RKO (cell line): ENCODE results near the gene TMEFF2.

Source experiments
- DNase-seq: peaks from one replicate; pipeline ENCODE4 v3.0.0-alpha.2; 2016; ENCODE audit warnings: low spot score

Gene TMEFF2

GRCh38 chr2:192067631-192068030 is 127.1 kb downstream of the TMEFF2 start:
- no peak for DNase-seq

DNA sequence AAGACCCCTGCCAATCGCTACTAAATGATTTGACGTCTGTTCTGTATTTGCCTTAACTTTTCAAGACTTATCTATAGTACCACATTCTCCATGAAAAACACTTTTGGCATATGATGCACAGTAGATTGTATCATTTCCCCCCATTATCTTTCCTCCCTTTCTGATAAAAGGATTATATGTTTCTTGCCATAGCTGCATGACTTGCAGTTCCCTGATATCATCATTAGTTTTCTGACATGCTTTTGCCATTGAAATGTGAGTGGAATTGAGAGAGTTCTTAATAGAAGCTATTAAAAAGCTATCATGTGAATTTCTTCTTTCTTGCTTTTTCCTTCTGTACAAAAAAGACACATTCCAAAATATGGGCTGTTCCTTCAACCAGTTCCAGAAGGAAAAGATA is 130.3 kb downstream of the TMEFF2 start:
- no peak for DNase-seq

DNA sequence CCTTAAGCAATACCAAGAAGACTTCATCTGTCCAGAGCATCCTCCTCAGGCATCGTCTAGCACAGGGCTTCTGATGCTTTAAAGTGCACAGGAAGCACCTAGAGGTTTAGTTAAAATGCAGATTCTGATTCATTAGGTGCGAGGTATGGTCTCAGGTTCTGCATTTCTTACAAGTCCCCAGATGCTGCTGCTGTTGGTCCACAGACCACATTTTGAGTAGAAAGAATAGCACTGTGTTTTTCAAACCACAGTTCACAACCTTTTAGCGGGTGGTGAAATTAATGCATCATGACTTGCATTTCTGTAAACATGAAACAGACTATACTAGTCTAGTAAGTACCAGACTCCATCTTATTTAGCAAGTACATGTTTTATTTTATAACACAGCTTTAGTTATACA is 134.6 kb downstream of the TMEFF2 start:
- DNase-seq, result no peak

DNA sequence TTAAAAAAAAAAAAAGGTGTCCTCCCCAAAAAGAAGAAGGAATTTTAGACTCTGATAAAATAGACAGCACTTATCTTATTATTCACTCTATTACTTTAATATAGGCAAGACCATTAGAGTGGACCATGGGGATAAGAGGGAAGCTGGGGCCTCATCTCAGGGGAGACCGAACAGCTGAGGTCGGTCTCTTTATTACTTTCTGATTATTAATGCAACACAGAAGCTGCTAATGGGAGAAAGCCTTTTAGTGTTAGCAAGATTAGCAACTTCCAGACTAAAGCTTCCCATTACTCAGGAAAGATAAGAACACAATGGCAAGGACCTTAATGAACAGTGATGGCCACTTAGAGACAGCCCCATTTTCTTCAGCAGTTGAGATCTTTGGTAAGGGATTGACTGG is 135.5 kb downstream of the TMEFF2 start:
- no peak for DNase-seq

GRCh38 chr2:192053921-192054320 is 140.8 kb downstream of the TMEFF2 start:
- DNase-seq, result no peak

DNA sequence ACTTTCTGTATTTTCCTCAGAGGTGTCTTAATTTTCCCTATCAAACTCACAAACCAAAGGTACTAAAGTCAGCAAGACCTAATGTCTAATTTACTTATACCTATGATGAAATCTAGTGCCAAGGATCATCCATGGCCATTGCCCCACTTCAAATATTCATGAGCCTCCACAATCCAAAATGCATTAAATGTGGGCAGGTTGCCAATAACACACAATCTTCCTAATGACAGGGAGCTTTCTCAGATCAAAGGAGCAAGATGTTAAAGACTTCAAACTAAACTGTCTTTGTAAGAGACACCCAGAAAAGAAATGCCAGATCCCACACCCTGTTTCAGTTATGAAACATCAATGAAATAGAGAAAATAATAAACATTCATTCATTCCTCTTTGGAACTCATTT is 143.2 kb downstream of the TMEFF2 start:
- no peak for DNase-seq

DNA sequence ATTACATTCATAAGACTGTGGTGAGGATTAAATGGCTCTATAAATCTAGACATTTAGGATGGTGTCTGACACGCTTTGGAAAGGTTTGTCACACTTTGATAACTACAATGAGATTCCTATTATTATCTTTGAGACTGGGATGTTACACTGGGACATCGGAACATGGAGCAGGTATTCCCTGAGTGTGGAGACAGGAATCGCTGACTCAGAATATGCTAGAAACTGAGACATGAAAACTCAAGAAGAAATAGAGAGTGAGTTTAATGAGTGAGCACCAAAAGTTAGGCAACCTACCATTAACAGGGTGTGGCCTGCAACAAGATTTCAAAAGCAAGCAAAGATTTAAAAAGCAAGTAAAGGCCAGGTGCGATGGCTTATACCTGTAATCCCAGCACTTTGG is 145.4 kb downstream of the TMEFF2 start:
- DNase-seq, result no peak

GRCh38 chr2:192047315-192048107 is 147.2 kb downstream of the TMEFF2 start:
- no peak for DNase-seq

- DNase-seq, result no peak
These were observed 150.2 kb downstream of the TMEFF2 start for GRCh38 chr2:192044496-192044895.

DNA sequence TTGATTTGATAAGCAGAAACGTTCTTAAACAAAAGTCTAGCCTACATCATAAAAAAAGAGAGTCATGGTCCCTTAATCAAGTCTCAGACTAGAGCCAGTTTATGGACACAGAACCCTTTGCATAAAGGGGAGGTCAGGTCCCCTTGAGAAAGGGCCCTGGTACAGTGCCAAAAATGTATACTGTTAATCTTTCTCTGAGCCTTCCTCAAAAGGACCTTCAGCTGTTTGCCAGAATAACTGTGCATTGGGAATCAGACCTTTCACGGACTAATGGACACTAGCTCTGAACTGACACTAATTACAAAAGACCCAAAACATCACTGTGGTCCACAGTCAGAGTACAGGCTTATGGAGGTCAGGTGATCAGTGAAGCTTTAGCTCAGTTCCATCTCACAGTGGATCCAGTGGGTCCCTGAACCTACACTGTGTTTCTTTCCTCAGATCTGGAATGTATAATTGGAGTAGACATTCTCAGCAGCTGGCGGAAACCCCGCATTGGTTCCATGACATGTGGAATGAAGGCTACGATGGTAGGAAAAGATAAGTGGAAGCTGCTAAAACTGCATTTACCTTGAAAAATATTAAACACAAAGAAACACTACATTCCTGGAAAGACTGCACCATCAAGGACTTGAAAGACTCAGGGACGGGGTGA is 151.4 kb downstream of the TMEFF2 start:
- DNase-seq, result no peak

DNA sequence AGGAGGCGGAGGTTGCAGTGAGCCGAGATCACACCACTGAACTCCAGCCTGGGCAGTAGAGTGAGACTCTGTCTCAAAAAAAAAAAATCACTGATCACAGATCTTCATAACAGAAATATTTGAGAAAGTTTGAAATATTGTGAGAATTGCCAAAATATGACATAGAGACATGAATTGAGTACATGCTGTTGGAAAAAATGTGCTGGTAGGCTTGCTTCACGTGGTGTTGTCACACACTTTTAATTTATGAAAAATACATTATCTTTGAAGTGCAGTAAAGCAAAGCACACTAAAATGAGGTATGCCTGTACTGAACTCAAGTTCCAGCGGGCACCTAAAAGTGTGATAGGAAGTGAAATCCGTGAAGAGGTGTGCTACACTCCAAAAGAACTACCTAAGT is 152.6 kb downstream of the TMEFF2 start:
- no peak for DNase-seq

GRCh38 chr2:192038110-192038509 is 156.6 kb downstream of the TMEFF2 start:
- DNase-seq, result no peak

DNA sequence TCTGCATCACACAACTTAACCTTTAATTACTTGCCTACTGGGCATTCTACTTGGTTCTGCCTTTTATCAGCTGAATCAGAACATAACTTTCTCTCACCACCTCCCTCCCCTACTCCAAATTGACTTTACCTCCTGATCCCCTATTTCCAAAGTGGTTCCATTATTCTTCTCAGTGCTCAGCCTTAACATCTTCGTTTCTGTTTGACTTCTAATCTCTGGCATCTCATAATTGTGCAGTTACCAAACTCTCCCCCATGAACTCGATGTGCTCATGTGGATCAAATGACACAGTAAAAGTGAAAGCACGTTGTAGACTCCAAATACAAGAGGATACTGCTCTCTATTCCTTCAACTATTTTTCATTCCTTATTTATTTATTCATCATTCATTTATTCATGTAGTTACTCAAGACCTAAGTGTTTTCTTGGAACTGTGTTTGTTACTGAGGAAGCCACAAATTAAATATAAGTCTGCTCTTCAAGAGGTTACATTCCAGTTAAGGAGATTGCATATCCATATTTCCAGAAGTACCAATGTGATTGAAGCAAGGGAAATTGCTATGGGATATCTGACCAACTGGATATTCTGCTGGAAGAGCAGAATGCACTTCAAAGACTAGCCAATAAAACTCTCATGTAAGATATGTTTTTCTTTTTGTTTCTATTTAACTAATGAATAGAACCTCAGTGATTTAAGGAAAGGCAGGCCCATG is 158.8 kb downstream of the TMEFF2 start:
- DNase-seq, result no peak

GRCh38 chr2:192030856-192031255 is 163.9 kb downstream of the TMEFF2 start:
- DNase-seq, result no peak

DNA sequence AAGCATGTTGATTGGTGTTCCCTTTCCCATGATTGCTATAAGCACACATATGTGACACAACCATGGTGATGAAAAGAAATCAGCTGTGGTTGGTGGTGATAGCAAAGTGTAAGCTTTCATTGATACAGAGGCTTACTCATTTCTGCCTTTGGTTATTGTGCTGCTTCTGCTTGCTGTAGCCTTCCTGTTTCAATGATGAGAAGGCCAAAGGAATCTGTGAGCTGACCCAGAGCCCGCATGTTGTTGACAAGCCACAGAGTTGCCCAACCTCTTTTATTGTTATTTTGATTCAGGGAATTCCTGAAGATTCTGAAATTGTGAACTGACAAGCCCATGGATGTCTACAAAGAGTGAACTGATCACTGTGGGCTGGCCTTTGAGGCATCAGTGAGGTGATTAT is 164.4 kb downstream of the TMEFF2 start:
- DNase-seq, result no peak

DNA sequence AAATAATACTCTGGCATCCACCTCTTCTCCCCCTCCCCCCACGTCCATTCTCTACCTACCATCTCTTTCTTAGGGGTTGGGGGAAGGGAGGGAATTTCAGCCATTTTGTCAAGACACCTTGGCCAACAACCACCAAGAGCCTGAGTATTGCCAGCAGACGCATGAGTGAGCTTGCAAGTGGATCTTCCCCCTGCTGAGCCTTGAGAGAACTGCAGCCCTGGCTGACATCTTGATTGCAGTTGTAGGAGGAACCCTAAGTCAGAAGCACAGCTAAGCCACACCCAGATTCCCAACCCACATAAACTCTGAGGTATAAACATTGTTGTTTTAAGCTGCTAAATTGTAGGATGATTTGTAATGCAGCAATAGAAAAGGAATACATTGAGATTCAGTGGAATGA is 165.6 kb downstream of the TMEFF2 start:
- DNase-seq, result peak; percentile 40

- no peak for DNase-seq
These were observed 168.0 kb downstream of the TMEFF2 start for GRCh38 chr2:192026825-192027120.

DNA sequence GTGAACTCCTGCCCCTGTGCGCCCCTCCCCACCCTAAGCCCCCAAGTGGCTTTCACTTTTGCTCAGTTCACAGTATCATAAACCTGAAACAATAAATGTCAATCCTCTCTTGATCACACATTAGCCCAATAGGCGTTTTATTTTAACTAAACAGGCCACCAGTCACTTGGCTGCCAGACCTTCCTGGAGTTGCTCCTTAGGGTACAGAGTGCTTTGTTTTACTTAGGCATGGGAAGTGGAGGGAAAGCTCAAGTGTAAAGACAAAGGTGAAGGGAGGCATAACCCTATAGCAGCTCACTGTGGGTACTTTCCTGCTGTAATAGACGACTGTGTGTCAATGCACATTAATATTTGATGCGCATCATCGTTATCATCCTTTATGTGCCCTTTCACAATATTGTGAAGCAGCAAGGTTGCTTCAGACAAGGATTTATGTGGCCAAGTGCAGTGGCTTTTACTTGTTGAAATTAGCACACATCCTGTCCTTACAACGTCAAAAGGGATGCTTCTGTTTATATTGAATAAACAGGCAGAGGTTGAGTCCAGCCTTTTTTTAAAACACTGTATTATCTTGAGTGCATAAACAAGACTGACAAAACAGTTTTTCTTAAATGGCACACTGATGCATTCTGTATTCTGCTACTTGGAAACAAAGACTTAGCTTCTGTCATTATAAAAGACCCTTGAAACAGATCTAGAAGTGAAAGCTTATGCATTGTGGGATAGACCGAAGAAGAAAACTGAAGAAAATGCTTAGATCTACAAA is 168.5 kb downstream of the TMEFF2 start:
- no peak for DNase-seq

DNA sequence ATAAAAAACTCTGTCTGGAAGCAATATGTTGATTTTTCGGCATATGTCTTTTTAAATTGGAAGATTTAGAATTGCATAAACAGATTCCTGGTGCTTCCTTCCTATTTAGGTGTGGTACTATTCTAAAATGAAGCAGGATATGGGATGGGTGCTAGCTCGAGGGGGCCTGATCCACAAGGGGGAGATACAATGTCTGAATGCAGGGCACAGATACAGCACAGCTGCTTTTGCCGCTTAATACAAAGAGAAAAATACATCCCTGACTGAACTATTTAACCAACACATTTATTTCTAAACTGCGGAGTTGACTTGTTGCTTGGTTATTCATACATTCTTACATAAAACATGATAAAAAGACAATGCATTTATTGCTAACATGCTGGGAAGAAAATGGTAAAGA is 169.1 kb downstream of the TMEFF2 start:
- DNase-seq, result no peak

DNA sequence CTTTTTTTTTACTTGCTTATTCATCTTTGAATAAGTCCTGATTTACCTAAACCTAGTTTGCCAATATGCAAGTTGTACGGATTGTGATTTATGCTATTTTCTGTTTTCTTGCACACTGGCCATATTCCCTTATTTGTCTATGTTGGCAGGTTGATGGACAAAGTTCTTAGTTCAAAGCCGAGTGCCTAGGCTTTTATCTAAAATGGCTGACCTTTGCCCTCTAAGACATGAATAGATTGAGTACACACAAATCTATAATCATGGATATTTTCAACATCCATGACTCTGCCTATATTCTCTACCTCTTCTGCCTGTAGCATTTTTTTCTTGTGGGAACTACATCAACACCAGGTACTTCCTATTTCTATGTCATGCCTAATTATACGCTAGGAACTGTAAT is 171.7 kb downstream of the TMEFF2 start:
- DNase-seq, result no peak

- DNase-seq, result no peak
These were observed 176.9 kb downstream of the TMEFF2 start for GRCh38 chr2:192017844-192018243.

DNA sequence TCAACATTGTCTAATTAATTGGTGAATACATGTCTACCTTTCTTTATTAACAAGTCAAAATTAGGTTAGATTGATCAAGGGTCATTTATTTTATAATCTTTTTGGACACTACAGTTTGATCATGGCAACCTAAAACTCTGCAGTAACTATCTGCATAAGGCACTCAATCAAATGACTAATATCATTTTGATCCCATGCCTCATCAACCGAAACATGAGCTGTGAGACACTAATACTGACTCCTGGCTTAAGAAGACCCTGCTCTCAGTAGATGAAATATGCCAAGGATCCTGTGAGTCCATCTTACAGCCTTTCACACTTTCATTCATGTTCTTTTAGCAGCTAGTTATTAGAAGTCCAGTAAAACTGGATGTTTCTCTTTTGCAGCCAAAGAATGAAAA is 178.5 kb downstream of the TMEFF2 start:
- DNase-seq, result peak; percentile 46

GRCh38 chr2:192013211-192013610 is 181.5 kb downstream of the TMEFF2 start:
- DNase-seq, result no peak
